Measurements from ENCODE around the gene FAM210A. TPM values are rescaled to one million over a fixed set of nuclear protein-coding genes. Genes with fewer than 3 reads are reported as not detected.
"Not testable (repeated sequence)": the region's sequence is repeated elsewhere in the genome, so short reads cannot be mapped to it uniquely, and the experiment has no call there.

FAM210A gene
- polyA plus RNA-seq, 1 of the 3 experiments (the other 2 are of a cell fraction), result 10.6 TPM

GRCh38 chr18:13690060-13690459 lies 36.3 kb downstream of the FAM210A start:
- H3K4me1 ChIP-seq (ENCODE audit: control insufficient read depth in 1 of 2, insufficient read depth in 2 of 2, low read depth in 1 of 2, low read length in 1 of 2); H3K36me3 ChIP-seq (replicated peaks in 1 of 2; ENCODE audit: control insufficient read depth in 1 of 2, insufficient read depth in 2 of 2, low read length in 1 of 2); H3K9me2 ChIP-seq; POLR2A ChIA-PET; H3K9ac ChIP-seq; H2AFZ ChIP-seq (ENCODE audit: low read depth); H3K4me2 ChIP-seq; DNase-seq; H3K27ac ChIP-seq (ENCODE audit: low read depth in 2 of 2, low read length in 1 of 2); H3F3A ChIP-seq (replicated peaks; ENCODE audit: insufficient read depth); H4K20me1 ChIP-seq (ENCODE audit: insufficient read depth); H3K4me3 ChIP-seq (ENCODE audit: low read depth in 2 of 2, low read length in 1 of 2); H3K9me3 ChIP-seq; H3K27me3 ChIP-seq (ENCODE audit: insufficient read depth): not testable (repeated sequence)
- CTCF ChIA-PET, result interaction anchor here (2.8 kb wide), 1 partner anchor 9 kb away, joined by 9 read pairs; no protein-coding TSS in a partner anchor
- H3K79me2 ChIP-seq (ENCODE audit: insufficient read depth), result peaks cover 73% of the 10 kb centered on the region
- WGBS (ENCODE audit: low lambda C conversion rate), result 82% methylated on average over 9 of the region's 9 CpGs

- peaks cover 76% of the 10 kb centered on the region for H3K79me2 ChIP-seq (ENCODE audit: insufficient read depth)
- peaks cover 0 to 4% of the 10 kb centered on the region in 2 experiments for H3K36me3 ChIP-seq (replicated peaks in 1 of 2; ENCODE audit: control insufficient read depth in 1 of 2, insufficient read depth in 2 of 2, low read length in 1 of 2)
- no peak overlapping the region for H3K27ac ChIP-seq (ENCODE audit: low read depth in 2 of 2, low read length in 1 of 2)
- TF ChIP-seq TEAD4 (IDR thresholded peaks at IDR 0.05; ENCODE audit: borderline replicate concordance, insufficient read depth) (no peak), CTCF (IDR thresholded peaks at IDR 0.05) (no peak), POLR2AphosphoS5 (IDR thresholded peaks at IDR 0.05; ENCODE audit: low read depth, low read length) (no peak), FOSL2 (IDR thresholded peaks at IDR 0.05; ENCODE audit: borderline replicate concordance, low read depth) (no peak), MXI1 (IDR thresholded peaks at IDR 0.05; ENCODE audit: low read depth, low read length) (no peak), FOXM1 (IDR thresholded peaks at IDR 0.05; ENCODE audit: low read depth) (no peak), TAF1 (IDR thresholded peaks at IDR 0.05; ENCODE audit: borderline replicate concordance, low read depth, low read length) (no peak), GABPA (IDR thresholded peaks at IDR 0.05; ENCODE audit: low read depth) (no peak), JUND (IDR thresholded peaks at IDR 0.05) (no peak), RXRA (IDR thresholded peaks at IDR 0.05; ENCODE audit: borderline replicate concordance, low read depth) (no peak), RFX5 (IDR thresholded peaks at IDR 0.05; ENCODE audit: low read length) (no peak), TCF12 (IDR thresholded peaks at IDR 0.05) (no peak), RAD21 (IDR thresholded peaks at IDR 0.05; ENCODE audit: low read length) (no peak), RCOR1 (IDR thresholded peaks at IDR 0.05; ENCODE audit: low read length) (no peak)
- no peaks in the 10 kb centered on the region for H3K9me2 ChIP-seq
- ChIA-PET POLR2A (no interaction called here), CTCF (interaction anchor here (2.8 kb wide), 1 partner anchor 8 kb away, joined by 9 read pairs; no protein-coding TSS in a partner anchor)
- 86% methylated on average over 13 of the region's 21 CpGs for WGBS (ENCODE audit: low lambda C conversion rate)
- H4K20me1 ChIP-seq (ENCODE audit: insufficient read depth), result 0 out of 2 replicates have a peak, but pooled peaks cover 5% of the 10 kb centered on the region
- H2AFZ ChIP-seq (ENCODE audit: low read depth), result no peak overlapping the region
- no peaks in the 10 kb centered on the region for H3K27me3 ChIP-seq (ENCODE audit: insufficient read depth)
- no peaks in the 10 kb centered on the region; a peak in 2 of 4 replicates for H3K4me1 ChIP-seq (ENCODE audit: control insufficient read depth in 1 of 2, insufficient read depth in 2 of 2, low read depth in 1 of 2, low read length in 1 of 2)
- no peak for DNase-seq
- H3K9ac ChIP-seq, result no peak overlapping the region
- no peaks in the 10 kb centered on the region for H3F3A ChIP-seq (replicated peaks; ENCODE audit: insufficient read depth)
- H3K4me2 ChIP-seq, result no peak overlapping the region
- no peaks in the 10 kb centered on the region for H3K9me3 ChIP-seq
- H3K4me3 ChIP-seq (ENCODE audit: low read depth in 2 of 2, low read length in 1 of 2), result no peak overlapping the region
Observed at GRCh38 chr18:13688191-13689136, 37.9 kb downstream of the FAM210A start.

Data from SK-N-SH (cell line).